ENCODE data around the gene FRG2.
A peak's percentile ranks its signal among the peaks of the same experiment; 100 is the strongest.
"Not testable (repeated sequence)": the region's sequence is repeated elsewhere in the genome, so short reads cannot be mapped to it uniquely, and the experiment has no call there.

FRG2 gene

DNA sequence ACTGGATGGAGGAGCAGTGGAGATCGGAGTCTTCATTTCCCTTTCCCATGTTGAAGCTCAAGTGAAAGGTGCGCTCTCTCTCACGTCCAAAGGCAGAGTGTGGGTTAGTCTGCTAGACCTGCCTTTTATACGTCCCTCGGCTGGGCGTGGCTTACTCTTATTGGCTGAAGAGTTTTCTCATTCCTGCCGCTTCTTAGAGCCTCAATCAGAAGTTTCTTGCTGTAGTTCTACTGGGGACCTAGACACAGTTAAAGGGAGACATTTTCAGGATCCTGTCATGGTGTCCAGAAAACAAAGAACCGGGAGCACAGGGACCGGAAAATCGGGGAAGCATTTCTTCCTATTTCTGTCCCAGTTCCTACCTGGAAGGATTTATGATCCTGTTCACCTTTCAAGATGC lies at the start of gene FRG2:
FRG2 (minus strand) TSS at position 101 of the 400 bp plus-strand sequence; CDS start at position 49, 52 bp downstream.
- not testable (repeated sequence) for DNase-seq

DNA sequence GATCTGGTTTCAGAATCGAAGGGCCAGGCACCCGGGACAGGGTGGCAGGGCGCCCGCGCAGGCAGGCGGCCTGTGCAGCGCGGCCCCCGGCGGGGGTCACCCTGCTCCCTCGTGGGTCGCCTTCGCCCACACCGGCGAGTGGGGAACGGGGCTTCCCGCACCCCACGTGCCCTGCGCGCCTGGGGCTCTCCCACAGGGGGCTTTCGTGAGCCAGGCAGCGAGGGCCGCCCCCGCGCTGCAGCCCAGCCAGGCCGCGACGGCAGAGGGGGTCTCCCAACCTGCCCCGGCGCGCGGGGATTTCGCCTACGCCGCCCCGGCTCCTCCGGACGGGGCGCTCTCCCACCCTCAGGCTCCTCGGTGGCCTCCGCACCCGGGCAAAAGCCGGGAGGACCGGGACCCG lies 41.3 kb upstream of the FRG2 start:
- DNase-seq: not testable (repeated sequence)

DNA sequence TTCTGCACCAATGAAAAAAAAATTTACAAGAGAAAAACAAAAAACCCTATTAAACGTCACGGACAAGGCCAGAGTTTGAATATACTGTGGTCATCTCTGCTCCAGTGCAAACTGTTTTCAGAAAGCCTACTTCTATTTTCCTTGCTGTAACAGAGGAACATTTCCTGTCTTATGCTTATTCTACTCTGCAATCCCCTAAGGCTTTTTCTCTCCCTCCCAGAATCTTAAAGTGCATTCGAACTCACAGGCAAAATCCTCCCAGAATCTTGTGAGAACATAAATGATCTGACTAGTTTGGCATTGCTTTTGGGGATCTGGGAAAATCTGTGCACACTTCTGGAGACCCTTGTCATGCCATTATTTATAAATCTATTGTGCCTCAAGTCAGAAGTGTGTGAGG lies 37.7 kb upstream of the FRG2 start:
- not testable (repeated sequence) for DNase-seq

DNA sequence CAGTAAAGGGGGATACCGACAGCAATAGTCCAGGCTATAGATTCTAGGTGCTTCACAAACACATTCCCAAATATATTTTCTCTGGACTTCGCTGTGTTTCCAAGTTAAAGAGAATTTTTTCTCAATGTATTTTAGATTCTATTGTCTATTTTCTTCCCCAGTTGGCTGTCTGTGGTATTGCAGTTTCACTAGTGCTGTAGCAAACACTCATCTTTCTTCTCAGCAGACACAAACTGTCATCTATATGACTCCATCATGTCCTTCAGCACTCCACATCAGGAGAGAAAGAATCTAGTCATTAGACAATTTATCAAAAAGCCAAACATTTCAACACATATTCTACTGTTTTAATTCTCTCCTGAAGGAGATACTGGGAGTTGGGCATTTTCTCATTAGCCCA lies 37.3 kb upstream of the FRG2 start, which contains the start of gene DBET:
DBET (plus strand) TSS at position 161 of the 400 bp plus-strand sequence.
- not testable (repeated sequence) for DNase-seq

DNA sequence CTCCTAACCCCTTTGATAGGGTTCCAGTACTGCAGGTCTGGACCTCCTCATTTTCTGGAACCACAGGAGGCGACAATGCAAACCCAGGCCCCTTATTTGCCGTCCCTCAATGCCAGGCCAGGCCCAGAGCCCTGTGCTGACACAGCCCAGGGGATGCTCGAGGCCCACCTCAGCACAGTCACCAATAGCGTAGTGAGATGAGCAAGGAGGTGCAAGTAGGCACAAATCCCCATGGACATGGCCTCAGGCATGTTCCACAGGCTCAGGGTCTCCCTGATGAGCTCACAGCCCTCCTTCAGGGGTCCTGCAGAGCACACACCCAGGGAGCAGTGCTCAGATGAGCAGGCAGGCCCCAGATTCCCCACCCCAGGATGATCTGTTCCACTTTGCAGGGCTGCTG lies 31.9 kb upstream of the FRG2 start:
- not testable (repeated sequence) for DNase-seq

DNA sequence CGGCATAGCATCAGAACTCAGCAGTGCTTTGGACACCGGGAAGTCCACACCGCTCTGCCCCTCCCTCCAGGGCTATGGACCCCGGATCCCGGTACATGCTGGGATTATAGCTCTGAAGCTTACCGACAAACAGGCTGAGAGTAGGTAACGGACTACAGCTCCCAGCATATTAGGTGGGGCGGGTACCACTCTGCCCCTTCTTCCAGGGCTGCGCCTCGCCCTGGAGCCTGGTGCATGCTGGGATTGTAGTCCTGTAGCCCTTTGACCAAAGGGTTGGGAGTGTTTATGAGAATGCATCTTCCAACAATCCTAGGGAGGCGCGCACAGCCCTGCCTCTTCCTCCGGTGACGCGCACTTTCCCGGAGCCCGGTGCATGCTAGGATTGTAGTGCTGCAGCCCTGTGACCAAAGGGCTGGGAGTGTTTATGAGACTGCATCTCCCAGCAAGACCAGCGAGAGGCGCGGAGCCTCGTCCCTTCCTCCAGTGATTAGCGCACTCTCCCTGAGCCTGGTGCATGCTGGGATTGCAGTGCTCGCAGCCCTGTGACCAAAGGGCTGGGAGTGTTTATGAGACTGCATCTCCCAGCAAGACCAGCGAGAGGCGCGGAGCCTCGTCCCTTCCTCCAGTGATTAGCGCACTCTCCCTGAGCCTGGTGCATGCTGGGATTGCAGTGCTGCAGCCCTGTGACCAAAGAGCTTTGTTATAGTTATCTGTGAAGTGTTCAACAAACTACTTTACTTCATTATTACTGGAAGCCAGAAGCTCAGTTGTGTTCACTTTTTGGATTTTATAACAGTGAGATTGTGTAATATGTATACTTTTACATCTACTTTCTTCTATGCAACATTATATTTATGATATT lies 22.6 kb upstream of the FRG2 start:
- not testable (repeated sequence) for DNase-seq

DNA sequence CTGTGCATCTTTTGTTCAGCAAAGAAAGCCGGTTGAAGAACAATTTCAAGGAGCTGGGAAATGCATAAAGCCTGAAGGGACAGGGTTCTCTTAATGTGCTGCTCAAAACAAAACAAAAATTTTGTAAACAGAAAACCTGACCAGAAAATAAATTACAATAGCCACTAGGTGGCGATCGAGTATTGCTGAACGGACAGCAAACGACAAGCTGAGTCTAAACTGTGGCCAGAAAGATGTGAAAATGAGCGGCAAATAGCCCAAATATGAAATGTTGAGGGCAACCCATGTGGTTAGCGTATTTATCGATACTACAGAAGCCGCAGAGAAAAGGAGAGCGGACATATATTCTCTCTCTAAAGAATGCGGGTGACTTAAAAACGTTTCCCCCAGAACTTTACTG lies 20.6 kb upstream of the FRG2 start:
- not testable (repeated sequence) for DNase-seq

DNA sequence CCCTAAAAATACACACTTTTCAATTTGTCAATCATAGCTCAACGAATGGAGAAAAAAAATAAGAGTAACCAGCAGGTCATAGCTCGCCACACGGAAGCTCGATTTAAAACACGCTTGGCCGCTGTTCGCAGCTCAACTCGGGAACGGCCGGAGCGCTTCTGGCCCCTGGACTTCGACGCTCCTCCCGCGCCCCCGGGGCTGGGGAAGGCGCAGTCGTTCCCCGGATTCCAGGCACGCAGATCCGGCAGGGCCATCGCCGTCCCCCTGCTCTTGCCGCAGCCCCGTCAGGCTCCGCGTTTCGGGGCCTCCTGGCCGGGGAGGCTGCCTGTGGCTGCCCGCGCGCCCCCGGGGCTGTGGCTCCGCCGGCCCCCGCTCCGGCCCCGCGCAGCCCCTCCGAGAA lies 13.8 kb upstream of the FRG2 start:
- DNase-seq: not testable (repeated sequence)

DNA sequence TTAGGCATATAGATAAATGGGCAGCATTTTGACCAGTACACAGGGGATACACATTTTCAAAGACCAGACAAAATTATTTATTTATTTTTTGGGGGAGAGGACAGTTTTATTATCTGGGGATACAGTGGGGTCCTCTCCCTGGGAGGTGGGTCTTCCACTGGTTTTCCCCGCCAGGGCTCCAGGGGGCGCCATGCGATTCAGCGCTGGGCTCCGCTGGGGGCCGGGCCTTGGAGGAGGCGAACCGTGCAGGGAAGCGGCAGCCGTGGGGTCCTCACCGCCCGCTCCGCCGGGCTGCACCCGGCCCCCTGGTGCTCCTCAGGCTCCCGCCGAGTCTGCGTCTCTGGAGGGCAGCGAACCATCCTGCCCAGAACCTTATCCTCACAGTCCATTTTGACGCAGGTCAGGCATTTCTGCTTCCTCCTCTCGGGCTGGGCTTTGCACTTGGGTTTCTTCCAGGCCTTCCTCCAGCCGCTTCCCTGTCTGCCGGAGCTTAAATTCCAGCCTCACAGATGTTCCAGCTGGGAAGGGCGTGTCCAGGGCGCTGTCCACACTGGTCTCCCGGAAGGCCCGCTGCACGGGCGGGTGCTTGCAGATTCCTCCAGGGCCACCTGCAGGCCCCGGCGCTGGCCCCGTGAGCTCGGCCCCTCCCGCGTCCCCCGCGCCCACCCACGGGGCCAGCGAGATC lies 10.8 kb upstream of the FRG2 start:
- peak; percentile 25 to 33 for DNase-seq

DNA sequence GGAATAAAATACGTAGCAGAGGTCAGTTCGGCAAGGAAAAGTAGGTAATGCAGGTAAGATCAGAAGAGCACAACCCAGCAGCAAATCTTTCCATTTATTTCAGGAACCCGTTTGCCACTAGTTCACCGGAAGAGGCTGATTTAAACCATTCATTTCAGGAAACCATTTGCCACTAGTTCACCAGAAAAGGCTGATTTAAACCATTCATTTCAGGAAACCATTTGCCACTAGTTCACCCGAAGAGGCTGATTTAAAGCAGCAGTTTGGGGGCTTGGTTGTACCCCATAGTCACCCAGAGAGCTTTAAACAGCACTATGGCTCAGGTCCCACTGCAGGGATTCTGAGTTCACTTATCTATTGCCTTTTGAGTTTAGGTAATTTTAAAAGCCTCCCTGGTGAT lies 4.2 kb upstream of the FRG2 start:
- DNase-seq: not testable (repeated sequence)

DNA sequence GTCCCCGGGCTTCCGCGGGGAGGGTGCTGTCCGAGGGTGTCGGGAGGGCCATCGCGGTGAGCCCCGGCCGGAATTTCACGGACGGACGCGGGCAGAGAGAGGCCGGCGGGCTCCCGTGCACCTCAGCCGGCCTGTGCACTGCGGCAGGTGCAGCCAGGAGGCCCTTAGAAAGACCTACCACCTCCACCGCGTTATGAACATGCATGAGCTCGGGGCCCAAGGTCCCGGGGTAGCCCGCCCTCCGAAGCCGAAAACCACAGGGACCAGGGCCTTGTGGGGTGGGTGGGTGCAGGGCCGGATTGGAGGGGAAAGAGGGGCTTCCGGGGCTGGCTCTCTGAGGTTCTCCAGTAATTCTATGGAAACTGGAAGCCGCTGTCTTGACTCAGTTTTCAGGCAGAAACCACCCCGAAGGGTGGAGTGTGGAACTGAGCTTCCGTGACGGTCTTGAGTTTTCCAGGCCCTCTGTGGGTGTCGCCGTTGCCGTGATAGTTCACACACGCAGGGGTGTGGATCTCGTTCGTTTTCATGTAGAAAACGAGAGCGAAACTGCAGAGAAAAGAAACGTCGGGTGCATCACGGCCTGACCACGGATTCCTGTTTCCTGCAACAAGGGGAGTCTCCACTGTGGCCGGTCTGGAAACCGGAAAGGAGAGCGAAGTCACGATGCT lies 4.3 kb downstream of the FRG2 start:
- peak; percentile 32 to 34 for DNase-seq

DNA sequence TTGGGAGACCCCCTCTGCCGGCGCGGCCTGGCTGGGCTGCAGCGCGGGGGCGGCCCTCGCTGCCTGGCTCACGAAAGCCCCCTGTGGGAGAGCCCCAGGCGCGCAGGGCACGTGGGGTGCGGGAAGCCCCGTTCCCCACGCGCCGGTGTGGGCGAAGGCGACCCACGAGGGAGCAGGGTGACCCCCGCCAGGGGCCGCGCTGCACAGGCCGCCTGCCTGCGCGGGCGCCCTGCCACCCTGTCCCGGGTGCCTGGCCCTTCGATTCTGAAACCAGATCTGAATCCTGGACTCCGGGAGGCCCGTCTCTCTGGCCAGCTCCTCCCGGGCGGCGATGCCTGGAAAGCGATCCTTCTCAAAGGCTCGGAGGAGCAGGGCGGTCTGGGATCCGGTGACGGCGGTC lies 5.1 kb downstream of the FRG2 start:
- DNase-seq: not testable (repeated sequence)

DNA sequence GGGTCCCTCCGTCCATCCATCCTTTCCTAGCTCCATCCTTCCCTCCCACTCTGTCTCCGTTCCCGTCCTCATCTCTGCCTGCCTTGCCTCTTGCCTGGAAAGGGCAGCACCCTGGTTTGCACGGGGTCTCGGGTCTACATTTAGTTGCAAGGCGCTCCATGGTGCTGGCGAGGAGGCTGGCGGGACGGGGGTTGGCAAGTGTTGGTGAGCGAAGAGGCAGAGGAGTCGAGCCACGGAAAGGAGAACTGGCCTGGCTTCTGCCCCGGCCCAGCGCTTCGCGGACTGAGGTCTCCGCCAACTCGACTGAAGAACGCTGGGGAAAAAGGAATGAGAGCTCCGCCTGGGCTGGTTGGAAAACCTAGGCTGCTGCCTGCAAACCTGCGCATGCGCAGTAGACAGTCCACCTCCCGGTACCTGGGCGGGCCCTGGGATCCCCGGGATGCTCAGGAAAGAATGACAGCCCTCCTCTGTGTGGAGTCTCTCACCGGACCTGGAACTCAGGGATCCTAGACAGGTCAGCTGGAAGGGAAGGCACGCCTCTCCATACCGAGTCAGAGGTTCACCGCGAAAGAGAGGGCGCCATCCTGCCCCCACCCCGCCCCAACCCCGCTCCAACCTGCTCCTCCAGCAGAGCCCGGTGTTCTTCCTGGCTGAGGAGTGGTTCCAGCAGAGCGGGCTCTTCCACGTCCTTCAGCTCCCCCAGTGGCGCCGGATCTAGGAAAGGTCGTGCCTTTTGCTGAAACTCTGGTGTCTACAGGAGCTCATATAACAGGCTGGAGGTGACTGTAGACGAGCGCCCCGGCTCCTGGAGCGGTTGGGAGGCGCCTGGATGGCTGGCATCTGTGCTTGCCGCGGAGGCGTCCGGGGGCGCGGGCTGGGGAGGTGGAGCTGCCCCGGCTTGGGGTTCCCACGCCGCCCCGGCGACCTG lies 6.0 kb downstream of the FRG2 start:
- peak; percentile 62 to 70 for DNase-seq

DNA sequence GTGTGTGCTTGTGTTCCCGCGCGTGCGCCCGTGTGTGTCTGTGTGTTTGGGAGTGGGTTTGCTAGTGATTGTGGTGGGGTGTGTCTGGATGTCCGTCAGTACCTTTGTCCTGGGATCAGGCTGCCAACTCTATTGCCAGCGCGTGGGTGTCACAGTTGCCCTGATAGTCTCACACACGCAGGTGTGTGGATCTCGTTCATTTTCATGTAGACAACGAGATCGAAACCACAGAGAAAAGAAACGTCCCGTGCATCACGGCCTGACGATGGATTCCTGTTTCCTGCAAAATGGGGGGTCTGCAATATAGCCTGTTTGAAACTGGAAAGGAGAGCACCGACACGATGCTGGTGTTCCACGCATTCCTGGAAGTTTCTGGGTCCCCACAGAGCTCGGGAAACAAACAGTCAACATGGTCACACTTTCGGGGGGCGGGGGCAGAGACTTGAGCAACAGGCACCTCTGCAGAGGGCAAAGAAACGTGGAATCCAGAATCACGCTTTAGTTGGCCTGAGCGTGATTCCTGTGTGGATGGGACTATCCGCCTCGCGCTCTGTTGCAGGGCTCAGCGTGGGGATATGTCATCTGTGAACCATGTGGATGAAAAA lies 7.1 kb downstream of the FRG2 start:
- DNase-seq: not testable (repeated sequence)

DNA sequence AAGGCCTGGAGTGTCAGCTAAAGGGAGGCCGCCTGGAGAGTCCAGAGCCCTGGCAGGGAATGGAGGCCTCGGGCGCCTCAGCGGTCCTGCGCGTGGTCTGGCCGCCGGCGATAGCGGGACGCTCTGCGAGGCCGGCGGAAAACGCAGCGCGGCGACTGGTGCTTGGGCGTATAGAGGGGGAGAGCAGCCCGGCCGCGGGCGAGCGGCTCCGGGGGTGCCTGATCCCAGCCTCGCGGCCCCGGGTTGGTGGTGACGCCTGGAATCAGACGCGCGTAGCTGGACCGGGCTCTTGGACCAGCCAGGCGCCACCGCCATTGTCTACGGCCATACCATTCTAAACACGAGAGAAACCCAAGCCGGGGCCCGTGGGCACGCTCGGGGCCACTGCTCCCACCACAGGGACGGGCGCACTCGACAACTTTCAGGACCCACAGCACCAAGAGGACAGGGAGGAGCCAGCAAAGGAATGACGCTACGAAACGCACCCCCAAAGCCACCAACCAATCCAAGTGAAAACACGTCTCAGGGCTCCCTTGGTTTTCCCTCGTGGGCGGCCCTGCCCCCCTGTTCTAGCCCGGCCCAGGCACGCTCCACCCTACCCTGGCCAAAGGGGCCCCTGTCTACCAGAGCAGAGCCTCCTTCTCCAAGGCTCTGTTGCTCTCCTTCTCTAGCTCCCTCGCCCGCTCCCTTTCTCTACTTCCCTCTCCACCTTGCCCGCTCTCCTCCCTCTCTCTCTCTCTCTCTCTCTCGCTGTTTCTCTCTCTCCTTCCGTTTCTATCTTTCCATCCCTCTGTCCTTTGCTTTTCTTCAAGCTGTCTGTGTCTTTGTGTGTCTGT lies 7.8 kb downstream of the FRG2 start:
- peak; percentile 23 to 27 for DNase-seq

DNA sequence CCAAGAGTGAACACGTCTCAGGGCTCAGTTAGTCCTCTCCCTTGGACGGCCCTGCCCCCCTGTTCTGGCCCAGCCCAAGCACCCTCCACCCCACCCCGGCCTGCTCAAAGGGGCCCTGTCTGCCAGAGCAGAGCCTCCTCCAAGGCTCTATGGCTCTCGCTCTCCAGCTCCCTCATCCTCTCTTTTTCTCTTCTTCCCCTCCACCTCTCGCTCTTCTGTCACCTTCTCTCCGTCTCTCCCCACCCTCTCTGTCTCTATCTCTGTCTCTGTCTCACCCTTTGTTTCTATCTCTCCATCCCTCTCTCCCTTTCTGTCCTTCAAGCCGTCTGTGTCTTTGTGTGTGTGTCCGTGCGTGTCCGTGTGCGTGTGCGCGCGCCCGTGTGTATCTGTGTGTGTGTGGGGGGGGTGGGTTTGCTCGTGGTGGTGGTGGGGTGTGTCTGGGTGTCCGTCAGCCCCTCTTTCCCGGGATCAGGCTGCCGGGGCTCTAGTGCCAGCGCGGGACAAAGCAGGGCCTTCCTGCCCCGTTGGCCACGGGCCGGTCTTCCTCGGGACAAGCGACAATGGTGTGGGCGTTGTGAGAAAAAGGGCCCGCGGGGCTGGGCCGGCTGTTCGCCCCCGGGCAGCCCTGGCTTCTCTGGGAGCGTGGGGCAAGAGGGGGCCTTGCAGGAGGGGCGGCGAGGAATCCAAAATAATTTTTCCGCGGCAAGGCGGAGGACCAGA lies 8.7 kb downstream of the FRG2 start:
- DNase-seq: no peak

DNA sequence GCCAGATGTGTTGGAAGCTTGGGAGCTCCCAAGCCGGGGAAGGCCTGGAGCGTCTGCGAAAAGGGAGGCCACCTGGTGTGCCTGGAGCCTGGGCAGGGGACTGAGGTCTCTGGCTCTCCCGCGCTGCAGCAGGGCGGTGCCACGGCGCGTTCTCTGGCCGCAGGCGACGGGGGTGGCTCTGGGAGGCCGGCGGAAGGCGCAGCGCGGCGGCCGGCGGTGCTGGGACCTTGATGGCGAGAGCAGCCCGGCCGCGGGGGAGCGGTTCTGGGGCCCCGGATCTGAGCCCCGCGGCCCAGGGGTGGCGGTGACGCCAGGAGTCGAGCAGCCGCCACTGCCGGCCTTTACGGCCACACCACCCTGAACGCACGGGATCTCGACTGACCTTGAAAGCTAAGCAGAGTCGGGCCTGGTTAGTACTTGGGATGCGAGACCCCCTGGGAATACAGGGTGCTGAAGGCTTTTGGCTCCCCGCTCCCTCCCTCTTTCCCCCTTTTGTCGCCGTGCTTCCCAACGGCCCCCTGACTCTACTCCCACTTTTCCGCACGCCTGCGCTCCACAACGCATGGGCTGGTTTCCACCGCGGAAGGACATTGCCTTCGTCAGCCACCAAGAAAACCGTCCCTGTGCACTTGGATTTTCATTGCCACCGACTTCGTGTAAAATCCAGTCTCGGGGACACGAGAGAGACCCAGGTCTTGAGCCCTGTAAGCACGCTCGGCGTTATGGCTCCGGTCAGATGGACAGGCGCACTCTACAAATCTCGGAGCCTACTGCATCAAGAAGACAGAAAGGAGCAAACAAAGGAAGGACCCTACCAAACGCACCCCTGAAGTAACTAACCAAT lies 9.5 kb downstream of the FRG2 start:
- peak; percentile 24 to 25 for DNase-seq

DNA sequence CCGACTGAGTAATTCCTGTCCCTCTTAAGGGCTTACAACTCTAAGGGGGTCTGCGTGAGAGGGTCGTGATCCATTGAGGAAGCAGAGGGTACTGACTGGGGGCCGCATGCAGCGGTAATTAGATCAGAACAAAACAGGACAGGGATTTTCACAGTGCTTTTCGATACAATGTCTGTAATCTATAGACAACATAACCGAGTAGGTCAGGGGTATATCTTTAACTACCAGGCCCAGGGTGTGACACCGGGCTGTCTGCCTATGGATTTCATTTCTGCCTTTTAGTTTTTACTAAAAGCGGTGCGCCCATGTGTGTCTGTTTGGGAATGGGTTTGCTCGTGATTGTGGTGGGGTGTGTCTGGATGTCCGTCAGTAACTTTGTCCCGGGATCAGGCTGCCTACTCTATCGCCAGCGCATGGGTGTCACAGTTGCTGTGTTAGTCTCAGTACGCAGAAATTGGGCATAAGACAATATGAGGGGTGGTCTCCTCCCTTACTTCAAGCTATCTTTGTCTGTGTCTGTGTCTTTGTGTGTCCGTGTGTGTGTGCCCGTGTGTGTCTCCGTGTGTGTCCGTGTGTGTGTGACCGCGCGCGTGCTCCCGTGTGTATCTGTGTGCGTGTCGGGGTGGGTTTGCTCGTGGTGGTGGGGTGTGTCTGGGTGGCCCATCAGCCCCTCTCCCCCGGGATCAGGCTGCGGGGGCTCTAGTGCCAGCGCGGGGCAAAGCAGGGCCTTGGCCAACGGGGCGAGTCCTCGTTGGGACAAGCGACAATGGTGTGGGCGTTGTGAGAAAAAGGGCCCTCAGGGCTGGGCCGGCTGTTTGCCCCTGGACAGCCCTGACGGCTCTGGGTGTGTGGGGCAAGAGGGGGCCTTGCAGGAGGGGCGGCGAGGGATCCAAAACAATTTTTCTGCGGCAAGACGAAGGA lies 10.4 kb downstream of the FRG2 start:
- peak; percentile 21 to 24 for DNase-seq

Data from activated T-cell treated with anti-CD3 and anti-CD28 coated beads, Interleukin-2, amount 50 U/mL, for 48 hours (primary cell).